HEK293T (cell line): ENCODE data around the gene PRKG1.

Experiments used
- CTCF ChIA-PET: fragments of 350-600 bp; formaldehyde crosslinking; extraction: SDS; loops from one replicate; lab custom pipeline; 2021; ENCODE audit warnings: antibody characterized with exemption, inconsistent platforms; lab: Yijun Ruan, JAX
- POLR2A ChIA-PET: fragments of 350-600 bp; formaldehyde crosslinking; extraction: SDS; loops from one replicate; lab custom pipeline; 2020; ENCODE audit warnings: antibody characterized with exemption, inconsistent platforms; lab: Yijun Ruan, JAX
- DNase-seq: peaks from one replicate; pipeline ENCODE4 v3.0.0; 2012; ENCODE audit warnings: mixed read lengths; ENCODE audit errors: extremely low spot score
- ARNT ChIP-seq: fragments of 450-650 bp; IDR thresholded peaks from 2 replicates; pipeline ENCODE4 v1.6.1; 2017; ENCODE audit warnings: mild to moderate bottlenecking
- BHLHE40 ChIP-seq: fragments of 450-650 bp; IDR thresholded peaks from 2 replicates; pipeline ENCODE4 v1.6.1; 2016; ENCODE audit warnings: mild to moderate bottlenecking, moderate library complexity, borderline replicate concordance
- CTBP1 ChIP-seq: fragments of 450-650 bp; IDR thresholded peaks from 2 replicates; pipeline ENCODE4 v1.6.1; 2016; ENCODE audit warnings: borderline replicate concordance
- ELF4 ChIP-seq: fragments of 450-650 bp; IDR thresholded peaks from 2 replicates; pipeline ENCODE4 v1.6.1; 2017; ENCODE audit warnings: antibody characterized with exemption
- FOXA1 ChIP-seq: fragments of 450-650 bp; IDR thresholded peaks from 2 replicates; pipeline ENCODE4 v1.6.1; 2016; ENCODE audit warnings: mild to moderate bottlenecking
- FOXK2 ChIP-seq: fragments of 450-650 bp; IDR thresholded peaks from 2 replicates; pipeline ENCODE4 v1.6.1; 2016; ENCODE audit warnings: mild to moderate bottlenecking
- FOXM1 ChIP-seq: fragments of 450-650 bp; IDR thresholded peaks from 2 replicates; pipeline ENCODE4 v1.6.1; 2017; ENCODE audit warnings: mild to moderate bottlenecking, borderline replicate concordance
- HDGF ChIP-seq: fragments of 450-650 bp; IDR thresholded peaks from 2 replicates; pipeline ENCODE4 v1.6.1; 2017; ENCODE audit warnings: antibody characterized with exemption, borderline replicate concordance
- L3MBTL2 ChIP-seq: fragments of 450-650 bp; conservative IDR thresholded peaks from 2 replicates; pipeline ENCODE4 v1.6.1; 2016; ENCODE audit warnings: mild to moderate bottlenecking
- LEF1 ChIP-seq: fragments of 450-650 bp; IDR thresholded peaks from 2 replicates; pipeline ENCODE4 v1.6.1; 2017; ENCODE audit warnings: mild to moderate bottlenecking, borderline replicate concordance
- NFRKB ChIP-seq: fragments of 450-650 bp; IDR thresholded peaks from 2 replicates; pipeline ENCODE4 v1.6.1; 2016; ENCODE audit warnings: mild to moderate bottlenecking, moderate library complexity
- SP1 ChIP-seq: fragments of 450-650 bp; IDR thresholded peaks from 2 replicates; pipeline ENCODE4 v1.6.1; 2017
- SUZ12 ChIP-seq: fragments of 450-650 bp; IDR thresholded peaks from 2 replicates; pipeline ENCODE4 v1.6.1; 2016; ENCODE audit warnings: mild to moderate bottlenecking
- TARDBP ChIP-seq: fragments of 450-650 bp; IDR thresholded peaks from 2 replicates; pipeline ENCODE4 v1.6.1; 2016
- ZNF384 ChIP-seq: fragments of 450-650 bp; IDR thresholded peaks from 2 replicates; pipeline ENCODE4 v1.6.1; 2016
- TF ChIP-seq, protein P1 (sequence below): fragments of 450-650 bp; IDR thresholded peaks from 2 replicates; pipeline ENCODE4 v1.6.1; 2016

PRKG1 gene

GRCh38 chr10:51228714-51229100 lies 154.4 kb downstream of the PRKG1 start:
- no peak for DNase-seq
- no peak for TF ChIP-seq FOXK2
- TF ChIP-seq HDGF: no peak
- TF ChIP-seq ARNT: no peak
- TF ChIP-seq SUZ12: no peak
- TF ChIP-seq, protein P1, sequence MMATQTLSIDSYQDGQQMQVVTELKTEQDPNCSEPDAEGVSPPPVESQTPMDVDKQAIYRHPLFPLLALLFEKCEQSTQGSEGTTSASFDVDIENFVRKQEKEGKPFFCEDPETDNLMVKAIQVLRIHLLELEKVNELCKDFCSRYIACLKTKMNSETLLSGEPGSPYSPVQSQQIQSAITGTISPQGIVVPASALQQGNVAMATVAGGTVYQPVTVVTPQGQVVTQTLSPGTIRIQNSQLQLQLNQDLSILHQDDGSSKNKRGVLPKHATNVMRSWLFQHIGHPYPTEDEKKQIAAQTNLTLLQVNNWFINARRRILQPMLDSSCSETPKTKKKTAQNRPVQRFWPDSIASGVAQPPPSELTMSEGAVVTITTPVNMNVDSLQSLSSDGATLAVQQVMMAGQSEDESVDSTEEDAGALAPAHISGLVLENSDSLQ: peak; percentile 78
- no peak for TF ChIP-seq ELF4
- ChIA-PET POLR2A (no interaction called here), CTCF (no interaction called here)

- DNase-seq: no peak
- ChIA-PET CTCF (no interaction called here), POLR2A (no interaction called here)
- TF ChIP-seq, protein P1: no peak
- TF ChIP-seq SP1 (no peak), FOXM1 (no peak), L3MBTL2 (no peak), LEF1 (no peak), FOXK2 (no peak), ARNT (no peak), CTBP1 (no peak), TARDBP (no peak), HDGF (no peak), NFRKB (no peak), SUZ12 (no peak), ELF4 (no peak), FOXA1 (no peak), ZNF384 (no peak), BHLHE40 (no peak)
These were observed 156.7 kb downstream of the PRKG1 start for GRCh38 chr10:51230887-51231585.

- DNase-seq: no peak
- ChIA-PET POLR2A (no interaction called here), CTCF (interaction anchor here (0.7 kb wide), 1 partner anchor 148 kb away, joined by 3 read pairs; no protein-coding TSS in a partner anchor)
- no peak for TF ChIP-seq NFRKB
- TF ChIP-seq, protein P1: peak; percentile 22; the same call in 1 of the 2 replicates
These were observed 157.5 kb downstream of the PRKG1 start for GRCh38 chr10:51231754-51232153.

GRCh38 chr10:51233337-51234100 lies 159.2 kb downstream of the PRKG1 start:
- DNase-seq: no peak
- ChIA-PET CTCF (interaction anchor here (0.7 kb wide), 1 partner anchor 193 kb away, joined by 3 read pairs; no protein-coding TSS in a partner anchor), POLR2A (no interaction called here)
- no peak for TF ChIP-seq HDGF
- TF ChIP-seq LEF1: no peak
- TF ChIP-seq L3MBTL2: no peak
- no peak for TF ChIP-seq SP1
- no peak for TF ChIP-seq TARDBP

DNA sequence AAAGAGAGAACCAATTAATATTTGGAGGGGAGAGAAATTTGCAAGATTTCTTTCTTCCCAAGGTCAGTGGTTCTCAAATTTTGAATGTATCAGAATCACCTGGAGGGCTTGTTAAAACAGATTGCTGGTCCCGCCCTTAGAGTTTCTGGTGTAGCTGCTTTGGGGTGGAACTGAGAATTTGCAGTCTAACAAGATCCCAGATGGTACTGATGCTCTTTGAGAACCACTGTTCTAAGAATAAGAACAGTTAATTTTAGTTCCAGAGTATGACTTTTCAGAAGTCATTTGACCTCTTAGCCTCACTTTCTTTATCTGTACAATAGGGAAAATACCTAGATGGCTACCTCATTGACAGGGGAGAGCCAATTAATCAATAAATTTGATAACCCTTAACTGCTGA lies 161.6 kb downstream of the PRKG1 start:
- POLR2A ChIA-PET: no interaction called here
- DNase-seq: no peak
- CTCF ChIA-PET: no interaction called here
- TF ChIP-seq ELF4 (no peak), BHLHE40 (no peak), NFRKB (no peak), FOXK2 (no peak), TARDBP (no peak), LEF1 (no peak), SUZ12 (no peak), FOXA1 (no peak), SP1 (no peak), ARNT (no peak), L3MBTL2 (no peak)
- TF ChIP-seq, protein P1: no peak

DNA sequence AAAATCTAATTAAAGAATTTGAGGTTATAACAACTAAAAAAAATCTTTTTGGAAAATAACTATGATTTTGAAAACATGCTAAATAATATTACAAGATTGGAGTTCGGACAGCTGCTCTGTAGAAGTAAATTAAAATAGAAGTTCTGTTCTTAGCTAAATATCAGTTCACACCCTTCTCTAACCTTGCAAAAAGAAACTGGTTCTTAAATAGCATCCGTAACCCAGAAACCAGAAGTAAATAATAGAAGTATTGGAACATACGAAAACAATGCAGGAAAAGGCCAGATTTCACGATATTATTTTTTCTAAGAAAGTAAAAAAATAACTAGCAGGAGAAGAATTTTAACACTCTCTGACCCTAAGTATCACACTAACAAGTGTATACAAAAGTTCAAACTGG lies 164.7 kb downstream of the PRKG1 start:
- no peak for DNase-seq
- POLR2A ChIA-PET: no interaction called here
- TF ChIP-seq TARDBP (no peak), NFRKB (no peak), FOXA1 (no peak), SP1 (no peak), HDGF (no peak), ZNF384 (no peak), LEF1 (no peak), BHLHE40 (no peak), FOXK2 (no peak), SUZ12 (no peak), ARNT (no peak), L3MBTL2 (no peak), CTBP1 (no peak), ELF4 (no peak), FOXM1 (no peak)
- TF ChIP-seq, protein P1: no peak
- CTCF ChIA-PET: interaction anchor here (0.6 kb wide), 1 partner anchor 15 kb away, joined by 3 read pairs; no protein-coding TSS in a partner anchor
